ENCODE data around the gene OR13C9. TPM values are rescaled to one million over a fixed set of nuclear protein-coding genes. Genes with fewer than 3 reads are reported as not detected.

The OR13C9 gene
- polyA plus RNA-seq, 1 donor = not detected

Other genes starting within 250 kb of the OR13C9 start
- not detected for gene OR13F1, start 113.9 kb downstream of the OR13C9 start, polyA plus RNA-seq
- not detected for gene OR13C4, start 91.0 kb downstream of the OR13C9 start, polyA plus RNA-seq
- gene OR13C3, start 81.3 kb downstream of the OR13C9 start, polyA plus RNA-seq = 0.04 TPM
- not detected for gene OR13C8, start 49.0 kb downstream of the OR13C9 start, polyA plus RNA-seq
- not detected for gene OR13C5, start 18.8 kb downstream of the OR13C9 start, polyA plus RNA-seq
- not detected for gene OR13C2, start 12.6 kb downstream of the OR13C9 start, polyA plus RNA-seq
- not detected for gene OR13D1, start 76.3 kb upstream of the OR13C9 start, polyA plus RNA-seq
- gene NIPSNAP3A, start 129.5 kb upstream of the OR13C9 start, polyA plus RNA-seq = 48.8 TPM
- gene NIPSNAP3B, start 145.9 kb upstream of the OR13C9 start, polyA plus RNA-seq = 4.6 TPM